ENCODE results near the gene B3GALT4.

GRCh38 chr6:33251395-33252012 lies 25.4 kb upstream of the B3GALT4 start:
- no peak for TF ChIP-seq EZH2 (IDR thresholded peaks at IDR 0.05; ENCODE audit: borderline replicate concordance, insufficient read depth, low read depth, low read length, poor library complexity, severe bottlenecking)
- TF ChIP-seq CTCF (IDR thresholded peaks at IDR 0.05), result no peak

Data from B cell (primary cell).